HepG2 (cell line): Measurements from ENCODE around the gene MPZL3. TPM values are rescaled to one million over a fixed set of nuclear protein-coding genes. Genes with fewer than 3 reads are reported as not detected.
A peak's percentile ranks its signal among the peaks of the same experiment; 100 is the strongest.

Source experiments
- ARNTL ChIP-seq: sonication (generic); formaldehyde crosslinking; IDR thresholded peaks from 2 replicates; pipeline ENCODE4 v1.4.0; 2020; ENCODE audit warnings: mild to moderate bottlenecking, missing genetic modification reagents
- CSRNP2 ChIP-seq: sonication (generic); formaldehyde crosslinking; conservative IDR thresholded peaks from 2 replicates; pipeline ENCODE4 v1.8.0; 2022; ENCODE audit warnings: low read depth, missing genetic modification reagents
- GPBP1L1 ChIP-seq: sonication (generic); formaldehyde crosslinking; IDR thresholded peaks from 2 replicates; pipeline ENCODE4 v1.5.0; 2020; ENCODE audit warnings: mild to moderate bottlenecking, missing genetic modification reagents
- HCFC1 ChIP-seq: fragments of 150-350 bp; IDR thresholded peaks from 2 replicates; pipeline ENCODE4 v1.6.1; 2014; ENCODE audit warnings: low read depth, low read length
- HIC2 ChIP-seq: sonication (generic); formaldehyde crosslinking; IDR thresholded peaks from 2 replicates; pipeline ENCODE4 v1.9.0; 2022; ENCODE audit warnings: low read depth, missing genetic modification reagents
- HNRNPH1 ChIP-seq: fragments of 200-400 bp; formaldehyde crosslinking; optimal IDR thresholded peaks from 2 replicates; pipeline ENCODE3; 2017; ENCODE audit warnings: mild to moderate bottlenecking, low read depth, low read length
- KDM1A ChIP-seq: IDR thresholded peaks from 2 replicates; pipeline ENCODE4 v1.6.1; 2016; ENCODE audit warnings: missing compliant biosample characterization
- MAFF ChIP-seq: IDR thresholded peaks from 2 replicates; pipeline ENCODE4 v1.6.1; 2011; ENCODE audit warnings: low read depth, low read length, improper control_type of control experiment
- MATR3 ChIP-seq: sonication (generic); formaldehyde crosslinking; IDR thresholded peaks from 2 replicates; pipeline ENCODE4 v1.4.0; 2020; ENCODE audit warnings: missing genetic modification reagents
- NFRKB ChIP-seq: fragments of 450-650 bp; IDR thresholded peaks from 2 replicates; pipeline ENCODE4 v1.6.1; 2017
- NR1H2 ChIP-seq: sonication (generic); formaldehyde crosslinking; IDR thresholded peaks from 2 replicates; pipeline ENCODE4 v1.8.1; 2022; ENCODE audit warnings: low read depth, missing genetic modification reagents, borderline replicate concordance
- PHF5A ChIP-seq: IDR thresholded peaks from one replicate; pipeline ENCODE4 v1.6.1; 2018; ENCODE audit warnings: low read depth, missing genetic modification reagents; ENCODE audit not compliant: unreplicated experiment
- XRCC5 ChIP-seq: fragments of 200-400 bp; formaldehyde crosslinking; optimal IDR thresholded peaks from 2 replicates; pipeline ENCODE3; 2017; ENCODE audit warnings: mild to moderate bottlenecking, low read length
- ZBTB4 ChIP-seq: sonication (generic); formaldehyde crosslinking; IDR thresholded peaks from 2 replicates; pipeline ENCODE4 v1.4.0; 2020; ENCODE audit warnings: missing genetic modification reagents, mild to moderate bottlenecking, borderline replicate concordance
- ZNF3 ChIP-seq: IDR thresholded peaks from 2 replicates; pipeline ENCODE4 v1.7.0; 2017; ENCODE audit warnings: inconsistent platforms
- ZNF432 ChIP-seq: sonication (generic); formaldehyde crosslinking; IDR thresholded peaks from 2 replicates; pipeline ENCODE4 v1.5.0; 2020; ENCODE audit warnings: missing genetic modification reagents, mild to moderate bottlenecking, borderline replicate concordance
- ZNF44 ChIP-seq: sonication (generic); formaldehyde crosslinking; IDR thresholded peaks from 2 replicates; pipeline ENCODE4 v1.5.1; 2020; ENCODE audit warnings: mild to moderate bottlenecking, missing genetic modification reagents
- ZNF512 ChIP-seq: sonication (generic); formaldehyde crosslinking; IDR thresholded peaks from 2 replicates; pipeline ENCODE4 v1.4.0; 2020; ENCODE audit warnings: mild to moderate bottlenecking, missing genetic modification reagents
- ZNF547 ChIP-seq: sonication (generic); formaldehyde crosslinking; IDR thresholded peaks from 2 replicates; pipeline ENCODE4 v1.5.1; 2020; ENCODE audit warnings: mild to moderate bottlenecking, missing genetic modification reagents
- ZNF563 ChIP-seq: sonication (generic); formaldehyde crosslinking; IDR thresholded peaks from 2 replicates; pipeline ENCODE4 v1.8.0; 2022; ENCODE audit warnings: mild to moderate bottlenecking, moderate library complexity, missing genetic modification reagents
- ZNF619 ChIP-seq: sonication (generic); formaldehyde crosslinking; IDR thresholded peaks from 2 replicates; pipeline ENCODE4 v1.4.0; 2020; ENCODE audit warnings: mild to moderate bottlenecking, missing genetic modification reagents
- ZNF709 ChIP-seq: sonication (generic); formaldehyde crosslinking; IDR thresholded peaks from 2 replicates; pipeline ENCODE4 v1.5.0; 2020; ENCODE audit warnings: mild to moderate bottlenecking, missing genetic modification reagents
- ZNF792 ChIP-seq: IDR thresholded peaks from 2 replicates; pipeline ENCODE4 v1.6.1; 2016
- ZSCAN12 ChIP-seq: sonication (generic); formaldehyde crosslinking; IDR thresholded peaks from 2 replicates; pipeline ENCODE4 v1.9.0; 2021; ENCODE audit warnings: mild to moderate bottlenecking, missing genetic modification reagents
- polyA plus RNA-seq, 8 experiments: library from polyadenylated mRNA; depleted of rRNA in 3 of 8; stranded (reverse) in 7 of 8; unstranded in 1 of 8; fragments of >200 nt; fragmentation: Illumina TruSeq in 4 of 8; extraction: Trizol in 4 of 8; gene quantifications; 2 replicates each; pipeline versions ENCODE4 v1.2.1 to v1.2.3, GENCODE V29; 2011 to 2016; ENCODE audit warnings: low read depth in 4 of 8, missing spikeins in 1 of 8, mixed read lengths in 1 of 8; ENCODE audit not compliant: insufficient read depth in 1 of 8
- total RNA-seq, 5 experiments: library from RNA; depleted of rRNA; stranded (reverse); fragments of >200 nt; fragmentation: Illumina TruSeq; extraction: Trizol; gene quantifications; 2 replicates each; pipeline ENCODE4 v1.2.3, GENCODE V29; 2016; ENCODE audit warnings: low read depth in 1 of 5

Gene MPZL3
- total and polyA plus RNA-seq, 2 of the 13 experiments (the other 11 are each of a cell fraction or from before 2014, with no cell fraction given) = 5.3 to 9.3 TPM

GRCh38 chr11:118198370-118198769 lies 53.8 kb downstream of the MPZL3 start (continued):
- TF ChIP-seq ZBTB4 (CRISPR knock-in tag) (no peak), CSRNP2 (no peak), ZNF619 (CRISPR knock-in tag) (no peak), ZNF547 (CRISPR knock-in tag) (no peak), ZNF3 (no peak), PHF5A (CRISPR knock-in tag) (no peak), NR1H2 (CRISPR knock-in tag) (no peak), NFRKB (no peak), KDM1A (CRISPR knock-in tag) (no peak), GPBP1L1 (CRISPR knock-in tag) (no peak), ZNF44 (CRISPR knock-in tag) (no peak), MATR3 (CRISPR knock-in tag) (no peak), XRCC5 (peak; percentile 48), HCFC1 (no peak), ZNF512 (CRISPR knock-in tag) (no peak), ARNTL (CRISPR knock-in tag) (no peak), HIC2 (CRISPR knock-in tag) (no peak), ZSCAN12 (CRISPR knock-in tag) (no peak), ZNF709 (CRISPR knock-in tag) (no peak), ZNF792 (CRISPR knock-in tag) (no peak), ZNF563 (CRISPR knock-in tag) (no peak), HNRNPH1 (no peak), MAFF (no peak), ZNF432 (no peak)
